SU-DHL-6 (cell line): ENCODE data around the gene PPP2R3B.

Experiments
- H2AFZ ChIP-seq: fragments of 200-600 bp; sonication (generic); 2 replicates; pipeline ENCODE4 v1.6.1; 2014; ENCODE audit warnings: low read depth, mild to moderate bottlenecking, moderate library complexity, mixed read lengths, antibody characterized with exemption, low read length; ENCODE audit not compliant: severe bottlenecking
- H3F3A ChIP-seq: fragments of 200-600 bp; shearing (Covaris generic); 2 replicates; pipeline ENCODE4 v1.6.0; 2016; ENCODE audit warnings: antibody characterized with exemption, mild to moderate bottlenecking; ENCODE audit not compliant: insufficient read depth
- H3K27ac ChIP-seq: fragments of 200-600 bp; sonication (generic); 2 replicates; pipeline ENCODE4 v1.5.1; 2016; ENCODE audit warnings: low read depth, mild to moderate bottlenecking, low read length, moderate library complexity, mixed read lengths
- H3K27me3 ChIP-seq: fragments of 200-600 bp; sonication (generic), shearing (Covaris generic); 2 replicates; pipeline ENCODE4 v1.6.0; 2014; ENCODE audit warnings: mild to moderate bottlenecking, low read length
- H3K36me3 ChIP-seq: fragments of 200-600 bp; sonication (generic); 2 replicates; pipeline ENCODE4 v1.6.1; 2014; ENCODE audit warnings: mild to moderate bottlenecking, low read length, mixed read lengths
- H3K4me2 ChIP-seq: fragments of 300-600, 200-600 bp; shearing (Covaris generic), sonication (generic); 2 replicates; pipeline ENCODE4 v1.6.0; 2014; ENCODE audit warnings: low read length, low read depth, mild to moderate bottlenecking; ENCODE audit not compliant: poor library complexity, severe bottlenecking
- H3K4me3 ChIP-seq: fragments of 200-600 bp; sonication (generic); 2 replicates; pipeline ENCODE4 v1.5.1; 2014; ENCODE audit warnings: antibody characterized with exemption, low read length, mild to moderate bottlenecking, mixed read lengths; ENCODE audit not compliant: insufficient read depth, poor library complexity, severe bottlenecking
- H3K79me2 ChIP-seq: fragments of 200-600 bp; sonication (generic); 2 replicates; pipeline ENCODE4 v1.6.1; 2014; ENCODE audit warnings: mild to moderate bottlenecking, low read length, moderate library complexity; ENCODE audit not compliant: insufficient read depth
- H3K9ac ChIP-seq: fragments of 200-600 bp; sonication (generic); 2 replicates; pipeline ENCODE4 v1.7.0; 2014; ENCODE audit warnings: mild to moderate bottlenecking, low read length
- H3K9me2 ChIP-seq: fragments of 200-600 bp; sonication (generic); replicated peaks from 2 replicates; pipeline ENCODE4 v1.6.1; 2014; ENCODE audit warnings: low read length; ENCODE audit not compliant: insufficient read depth
- H3K9me3 ChIP-seq: fragments of 200-600 bp; sonication (generic); 2 replicates; pipeline ENCODE4 v1.6.1; 2014; ENCODE audit warnings: low read length, mixed read lengths; ENCODE audit not compliant: insufficient read depth
- H4K20me1 ChIP-seq: fragments of 200-600 bp; sonication (generic); 2 replicates; pipeline ENCODE4 v1.6.1; 2014; ENCODE audit warnings: low read depth, mild to moderate bottlenecking, antibody characterized with exemption, low read length, moderate library complexity, mixed read lengths
- EZH2phosphoT487 ChIP-seq: fragments of 200-600 bp; sonication (generic), shearing (Covaris generic); conservative IDR thresholded peaks from 2 replicates; pipeline ENCODE4 v1.6.1; 2018; ENCODE audit warnings: mild to moderate bottlenecking, antibody characterized with exemption, low read length, moderate library complexity, mixed read lengths
- TF ChIP-seq, protein P1 (sequence below): fragments of 200-600 bp; sonication (generic); IDR thresholded peaks from one replicate; pipeline ENCODE4 v1.5.1; 2017; ENCODE audit warnings: antibody characterized with exemption, mild to moderate bottlenecking, low read length, moderate library complexity; ENCODE audit not compliant: insufficient read depth, poor library complexity, severe bottlenecking

PPP2R3B gene

DNA sequence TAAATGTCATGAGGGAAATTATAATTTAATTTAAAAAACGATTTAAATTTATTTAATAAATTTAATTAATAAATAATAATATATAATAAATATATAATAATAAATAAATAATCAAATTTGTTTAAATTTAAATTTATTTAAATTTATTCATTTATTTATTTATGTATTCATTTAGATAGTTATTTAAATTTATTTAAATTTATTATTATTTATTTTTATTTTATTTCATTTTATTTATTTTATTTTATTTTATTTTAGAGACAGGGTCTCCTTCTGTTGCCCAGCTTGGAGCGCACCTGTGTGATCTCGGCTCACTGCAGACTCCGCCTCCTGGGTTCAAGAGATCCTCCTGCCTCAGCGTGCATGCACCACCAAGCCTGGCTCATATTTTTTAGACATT, 18.4 kb upstream of the PPP2R3B start:
- Histone ChIP-seq H3K27ac (no peak overlapping the region), H3K9ac (no peak overlapping the region), H3K9me3 (no peaks in the 10 kb centered on the region), H3K4me3 (no peak overlapping the region), H3K27me3 (no peaks in the 10 kb centered on the region), H3K4me2 (no peak overlapping the region), H4K20me1 (no peaks in the 10 kb centered on the region), H3K79me2 (no peaks in the 10 kb centered on the region), H2AFZ (no peak overlapping the region), H3F3A (no peaks in the 10 kb centered on the region), H3K36me3 (no peaks in the 10 kb centered on the region), H3K9me2 (no peaks in the 10 kb centered on the region)
- no peak for TF ChIP-seq EZH2phosphoT487
- TF ChIP-seq, protein P1, sequence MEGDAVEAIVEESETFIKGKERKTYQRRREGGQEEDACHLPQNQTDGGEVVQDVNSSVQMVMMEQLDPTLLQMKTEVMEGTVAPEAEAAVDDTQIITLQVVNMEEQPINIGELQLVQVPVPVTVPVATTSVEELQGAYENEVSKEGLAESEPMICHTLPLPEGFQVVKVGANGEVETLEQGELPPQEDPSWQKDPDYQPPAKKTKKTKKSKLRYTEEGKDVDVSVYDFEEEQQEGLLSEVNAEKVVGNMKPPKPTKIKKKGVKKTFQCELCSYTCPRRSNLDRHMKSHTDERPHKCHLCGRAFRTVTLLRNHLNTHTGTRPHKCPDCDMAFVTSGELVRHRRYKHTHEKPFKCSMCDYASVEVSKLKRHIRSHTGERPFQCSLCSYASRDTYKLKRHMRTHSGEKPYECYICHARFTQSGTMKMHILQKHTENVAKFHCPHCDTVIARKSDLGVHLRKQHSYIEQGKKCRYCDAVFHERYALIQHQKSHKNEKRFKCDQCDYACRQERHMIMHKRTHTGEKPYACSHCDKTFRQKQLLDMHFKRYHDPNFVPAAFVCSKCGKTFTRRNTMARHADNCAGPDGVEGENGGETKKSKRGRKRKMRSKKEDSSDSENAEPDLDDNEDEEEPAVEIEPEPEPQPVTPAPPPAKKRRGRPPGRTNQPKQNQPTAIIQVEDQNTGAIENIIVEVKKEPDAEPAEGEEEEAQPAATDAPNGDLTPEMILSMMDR, result no peak

DNA sequence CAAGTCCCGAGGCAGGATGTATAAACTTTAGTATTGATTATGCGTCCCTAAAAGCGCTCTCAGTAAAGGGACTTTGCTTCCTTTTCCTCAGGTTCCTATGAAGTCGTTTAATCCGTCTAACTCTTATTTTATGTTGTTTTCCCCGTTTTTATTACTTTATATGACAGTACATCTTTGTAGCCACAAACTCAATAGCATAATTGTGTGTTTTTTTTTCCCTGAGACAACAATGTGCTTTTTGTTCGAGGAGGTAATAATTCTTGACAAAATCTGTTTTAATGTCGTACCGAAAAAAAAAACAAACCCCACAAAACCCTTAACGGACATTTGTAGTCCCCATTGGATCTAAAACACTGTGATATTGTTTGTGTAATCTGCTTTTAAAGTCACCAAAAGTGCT, 17.9 kb upstream of the PPP2R3B start:
- no peaks in the 10 kb centered on the region for H3K27me3 ChIP-seq
- no peaks in the 10 kb centered on the region for H3K79me2 ChIP-seq
- no peak overlapping the region for H3K4me2 ChIP-seq
- H3K9ac ChIP-seq, result no peak overlapping the region
- H3K4me3 ChIP-seq, result no peak overlapping the region
- no peaks in the 10 kb centered on the region for H4K20me1 ChIP-seq
- no peaks in the 10 kb centered on the region for H3K9me2 ChIP-seq
- no peaks in the 10 kb centered on the region for H3F3A ChIP-seq
- H2AFZ ChIP-seq, result no peak overlapping the region
- no peak for TF ChIP-seq EZH2phosphoT487
- TF ChIP-seq, protein P1, result no peak
- no peaks in the 10 kb centered on the region for H3K9me3 ChIP-seq
- no peak overlapping the region for H3K27ac ChIP-seq
- no peaks in the 10 kb centered on the region for H3K36me3 ChIP-seq

DNA sequence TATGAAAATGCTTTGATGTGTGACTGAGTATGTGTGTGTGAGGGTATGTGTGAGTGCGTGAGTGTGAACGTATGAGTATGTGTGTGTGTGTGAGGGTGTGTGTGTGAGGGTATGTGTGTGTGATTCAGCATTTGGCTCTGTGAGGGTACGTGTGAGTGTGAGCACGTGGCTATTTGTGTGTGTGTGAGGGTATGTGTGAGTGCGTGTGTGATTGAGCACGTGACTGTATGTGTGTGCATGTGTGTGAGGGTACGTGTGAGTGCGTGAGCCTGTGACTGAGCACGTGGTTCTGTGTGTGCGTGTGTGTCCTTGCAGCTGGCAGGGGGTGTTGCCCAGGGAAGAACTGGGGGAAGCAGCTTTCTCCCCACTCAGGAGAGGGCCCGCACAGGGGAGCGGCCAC, 16.1 kb upstream of the PPP2R3B start:
- H3K36me3 ChIP-seq, result no peaks in the 10 kb centered on the region
- no peak overlapping the region for H2AFZ ChIP-seq
- H3K9ac ChIP-seq, result no peak overlapping the region
- no peak overlapping the region for H3K4me3 ChIP-seq
- H3K27me3 ChIP-seq, result no peaks in the 10 kb centered on the region
- H3F3A ChIP-seq, result no peaks in the 10 kb centered on the region
- no peak overlapping the region for H3K4me2 ChIP-seq
- H3K9me2 ChIP-seq, result no peaks in the 10 kb centered on the region
- no peak for TF ChIP-seq EZH2phosphoT487
- TF ChIP-seq, protein P1, result no peak
- no peaks in the 10 kb centered on the region for H3K9me3 ChIP-seq
- H3K79me2 ChIP-seq, result no peaks in the 10 kb centered on the region
- no peak overlapping the region for H3K27ac ChIP-seq
- no peaks in the 10 kb centered on the region for H4K20me1 ChIP-seq
